BLaER1 (cell line): ENCODE data around the gene TCF4.

ENCODE experiments used
- H3K27ac ChIP-seq: shearing (Covaris generic); formaldehyde crosslinking; 2 replicates; pipeline ENCODE4 v1.8.1; 2022
- H3K27me3 ChIP-seq: shearing (Covaris generic); formaldehyde crosslinking; 2 replicates; pipeline ENCODE4 v1.8.1; 2022
- H3K36me3 ChIP-seq: shearing (Covaris generic); formaldehyde crosslinking; 2 replicates; pipeline ENCODE4 v1.8.1; 2022
- H3K4me1 ChIP-seq: shearing (Covaris generic); formaldehyde crosslinking; 2 replicates; pipeline ENCODE4 v1.8.1; 2022
- H3K4me2 ChIP-seq: shearing (Covaris generic); formaldehyde crosslinking; 2 replicates; pipeline ENCODE4 v1.8.1; 2022
- H3K4me3 ChIP-seq: shearing (Covaris generic); formaldehyde crosslinking; 2 replicates; pipeline ENCODE4 v1.8.1; 2022
- H3K9ac ChIP-seq: shearing (Covaris generic); formaldehyde crosslinking; 2 replicates; pipeline ENCODE4 v1.8.1; 2022
- H3K9me3 ChIP-seq: shearing (Covaris generic); formaldehyde crosslinking; 2 replicates; pipeline ENCODE4 v1.8.1; 2022
- H4K20me1 ChIP-seq: shearing (Covaris generic); formaldehyde crosslinking; 2 replicates; pipeline ENCODE4 v1.8.1; 2022
- Cebpa-rat ChIP-seq: shearing (Covaris generic); IDR thresholded peaks from 2 replicates; pipeline ENCODE4 v1.8.1; 2022

Gene TCF4

GRCh38 chr18:55289775-55290174, 298.2 kb downstream of the TCF4 start:
- Histone ChIP-seq H3K4me2 (no peak overlapping the region), H3K4me3 (no peak overlapping the region), H3K9ac (no peak overlapping the region), H3K27ac (no peak overlapping the region), H3K36me3 (peaks cover 65% of the 10 kb centered on the region), H3K27me3 (no peaks in the 10 kb centered on the region), H3K9me3 (no peaks in the 10 kb centered on the region), H4K20me1 (peaks cover 100% of the 10 kb centered on the region), H3K4me1 (no peaks in the 10 kb centered on the region)
- TF ChIP-seq Cebpa-rat, result no peak

DNA sequence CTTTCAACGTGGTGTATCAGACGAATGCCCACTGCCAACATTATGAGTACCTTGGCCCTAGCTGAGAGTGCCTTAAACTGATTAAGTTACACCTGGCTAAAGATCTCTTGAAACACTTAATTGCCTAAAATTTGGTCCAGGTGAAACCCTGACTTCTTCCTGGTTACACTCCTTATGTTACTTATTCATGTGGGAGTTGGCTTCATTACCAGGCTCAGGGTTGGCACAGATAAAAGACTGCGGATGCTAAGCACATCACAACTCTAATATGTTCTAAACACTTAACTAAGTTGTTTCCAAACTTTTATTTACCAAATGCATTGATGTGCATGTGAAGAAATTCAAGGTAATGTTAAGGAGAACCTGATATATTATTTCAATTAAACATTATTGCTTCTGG, 298.9 kb downstream of the TCF4 start:
- Histone ChIP-seq H3K9me3 (no peaks in the 10 kb centered on the region), H3K9ac (no peak overlapping the region), H4K20me1 (peaks cover 100% of the 10 kb centered on the region), H3K36me3 (peaks cover 65% of the 10 kb centered on the region), H3K27me3 (no peaks in the 10 kb centered on the region), H3K27ac (no peak overlapping the region), H3K4me1 (no peaks in the 10 kb centered on the region), H3K4me2 (no peak overlapping the region), H3K4me3 (no peak overlapping the region)
- no peak for TF ChIP-seq Cebpa-rat

- peaks cover 68% of the 10 kb centered on the region for H3K36me3 ChIP-seq
- H3K9ac ChIP-seq, result no peak overlapping the region
- no peaks in the 10 kb centered on the region for H3K27me3 ChIP-seq
- no peaks in the 10 kb centered on the region for H3K9me3 ChIP-seq
- no peak for TF ChIP-seq Cebpa-rat
- H3K4me3 ChIP-seq, result no peak overlapping the region
- no peaks in the 10 kb centered on the region for H3K4me1 ChIP-seq
- no peak overlapping the region for H3K4me2 ChIP-seq
- H4K20me1 ChIP-seq, result peaks cover 100% of the 10 kb centered on the region
- no peak overlapping the region for H3K27ac ChIP-seq
Observed at GRCh38 chr18:55287935-55288868, 299.8 kb downstream of the TCF4 start.

- Histone ChIP-seq H4K20me1 (peaks cover 100% of the 10 kb centered on the region), H3K36me3 (peaks cover 69% of the 10 kb centered on the region), H3K9ac (no peak overlapping the region), H3K27ac (no peak overlapping the region), H3K27me3 (no peaks in the 10 kb centered on the region), H3K4me2 (no peak overlapping the region), H3K9me3 (no peaks in the 10 kb centered on the region), H3K4me1 (no peaks in the 10 kb centered on the region), H3K4me3 (no peak overlapping the region)
- no peak for TF ChIP-seq Cebpa-rat
Observed at GRCh38 chr18:55287149-55287806, 300.7 kb downstream of the TCF4 start.

GRCh38 chr18:55286257-55286825, 301.7 kb downstream of the TCF4 start:
- Histone ChIP-seq H3K27ac (no peak overlapping the region), H3K9me3 (no peaks in the 10 kb centered on the region), H3K4me2 (no peak overlapping the region), H3K27me3 (no peaks in the 10 kb centered on the region), H3K36me3 (peaks cover 66% of the 10 kb centered on the region), H4K20me1 (peaks cover 100% of the 10 kb centered on the region), H3K9ac (no peak overlapping the region), H3K4me3 (no peak overlapping the region), H3K4me1 (no peaks in the 10 kb centered on the region)
- no peak for TF ChIP-seq Cebpa-rat

GRCh38 chr18:55284614-55285013, 303.4 kb downstream of the TCF4 start:
- Histone ChIP-seq H4K20me1 (peaks cover 100% of the 10 kb centered on the region), H3K9ac (no peak overlapping the region), H3K4me3 (no peak overlapping the region), H3K27me3 (no peaks in the 10 kb centered on the region), H3K36me3 (peaks cover 64% of the 10 kb centered on the region), H3K9me3 (no peaks in the 10 kb centered on the region), H3K4me2 (no peak overlapping the region), H3K4me1 (no peaks in the 10 kb centered on the region), H3K27ac (no peak overlapping the region)
- no peak for TF ChIP-seq Cebpa-rat

- Histone ChIP-seq H3K9ac (no peak overlapping the region), H3K4me1 (no peaks in the 10 kb centered on the region), H3K9me3 (no peaks in the 10 kb centered on the region), H4K20me1 (peaks cover 100% of the 10 kb centered on the region), H3K36me3 (peaks cover 74% of the 10 kb centered on the region), H3K27ac (no peak overlapping the region), H3K4me3 (no peak overlapping the region), H3K27me3 (no peaks in the 10 kb centered on the region), H3K4me2 (no peak overlapping the region)
- TF ChIP-seq Cebpa-rat, result no peak
Observed at GRCh38 chr18:55283309-55283708, 304.7 kb downstream of the TCF4 start.

DNA sequence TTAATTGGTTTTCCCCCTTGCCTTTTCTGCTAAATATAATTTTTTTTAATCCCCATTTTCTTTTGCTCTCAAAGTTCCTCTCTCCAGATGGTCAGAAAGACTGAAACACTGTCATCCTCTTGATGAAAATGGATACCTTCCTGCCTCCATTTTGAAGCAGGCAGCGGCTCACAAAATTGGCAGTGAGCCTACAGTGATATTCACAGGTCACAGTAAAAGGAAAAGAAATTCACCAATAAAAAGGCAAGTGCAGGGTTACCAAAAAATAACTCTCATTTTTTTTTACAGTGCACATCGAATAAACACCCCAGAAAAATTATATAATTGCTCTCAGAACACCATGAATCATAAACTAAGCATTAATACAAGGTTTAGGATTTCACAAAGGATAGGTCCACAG, 307.5 kb downstream of the TCF4 start:
- Histone ChIP-seq H3K27me3 (no peaks in the 10 kb centered on the region), H3K4me3 (no peak overlapping the region), H3K9me3 (no peaks in the 10 kb centered on the region), H3K4me1 (no peaks in the 10 kb centered on the region), H3K27ac (no peak overlapping the region), H3K36me3 (peaks cover 79% of the 10 kb centered on the region), H4K20me1 (peaks cover 97% of the 10 kb centered on the region), H3K4me2 (no peak overlapping the region), H3K9ac (no peak overlapping the region)
- TF ChIP-seq Cebpa-rat, result no peak

DNA sequence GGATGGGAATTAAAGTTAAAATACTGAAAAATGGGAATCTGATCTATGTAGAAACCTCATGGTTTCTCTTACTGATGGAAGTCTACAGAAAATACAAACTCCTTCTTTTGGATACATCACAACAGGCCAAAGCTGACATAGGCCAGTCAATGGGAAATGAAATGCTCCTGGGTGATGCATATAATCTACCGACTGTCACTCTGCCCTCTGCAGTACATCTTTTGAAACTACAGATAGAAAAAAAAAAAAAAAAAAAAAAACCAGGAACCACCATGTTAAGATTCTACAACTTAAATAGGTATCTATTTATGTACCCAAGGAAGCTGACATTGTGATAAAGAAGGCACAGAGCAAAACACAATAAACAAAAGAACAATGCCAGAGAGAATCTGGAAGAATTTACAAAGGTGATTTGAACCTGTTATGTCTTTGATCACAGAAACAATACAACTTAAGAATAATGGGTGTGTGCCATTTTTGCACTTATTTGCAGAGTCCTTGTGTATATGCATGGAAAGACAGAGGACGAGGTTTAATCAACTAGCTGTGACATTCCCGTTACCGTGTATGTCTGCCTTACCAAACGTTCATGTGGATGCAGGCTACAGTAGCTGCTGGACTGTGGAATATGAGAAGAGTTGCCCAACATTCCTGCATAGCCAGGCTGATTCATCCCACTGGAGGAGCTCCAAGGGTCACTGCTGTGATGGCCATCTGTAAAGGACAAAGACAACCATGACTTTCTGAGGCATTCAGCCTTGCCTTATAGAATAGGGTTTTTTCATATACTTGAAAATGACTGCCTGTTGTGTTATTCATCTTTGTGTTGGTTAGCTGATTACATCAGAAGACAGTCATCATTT, 312.7 kb downstream of the TCF4 start:
- Histone ChIP-seq H3K4me2 (no peak overlapping the region), H4K20me1 (peaks cover 97% of the 10 kb centered on the region), H3K4me3 (no peak overlapping the region), H3K27me3 (no peaks in the 10 kb centered on the region), H3K9ac (no peak overlapping the region), H3K36me3 (peaks cover 97% of the 10 kb centered on the region), H3K9me3 (no peaks in the 10 kb centered on the region), H3K27ac (no peak overlapping the region), H3K4me1 (no peaks in the 10 kb centered on the region)
- TF ChIP-seq Cebpa-rat, result no peak
